ENCODE data around the gene IAPP.
A peak's percentile ranks its signal among the peaks of the same experiment; 100 is the strongest.
"Not testable (repeated sequence)": the region's sequence is repeated elsewhere in the genome, so short reads cannot be mapped to it uniquely, and the experiment has no call there.

IAPP gene

GRCh38 chr12:21381320-21381719 is 8.6 kb downstream of the IAPP start:
- H3K9me3 ChIP-seq (ENCODE audit: control insufficient read depth, insufficient read depth, low read depth, low read length); H3K36me3 ChIP-seq (ENCODE audit: control insufficient read depth, insufficient read depth, low read length); H3K27me3 ChIP-seq (ENCODE audit: control insufficient read depth, insufficient read depth, low read length); H3K4me3 ChIP-seq (ENCODE audit: low read depth, low read length); H3K9ac ChIP-seq (ENCODE audit: low read length); H3K27ac ChIP-seq (ENCODE audit: low read depth, low read length); H3K4me1 ChIP-seq (ENCODE audit: control insufficient read depth, insufficient read depth, low read length): not testable (repeated sequence)

- Histone ChIP-seq H3K27ac (ENCODE audit: low read depth, low read length) (no peak overlapping the region), H3K4me3 (ENCODE audit: low read depth, low read length) (no peak overlapping the region), H3K27me3 (ENCODE audit: control insufficient read depth, insufficient read depth, low read length) (no peaks in the 10 kb centered on the region), H3K9me3 (ENCODE audit: control insufficient read depth, insufficient read depth, low read depth, low read length) (peaks cover 3% of the 10 kb centered on the region; the same call in 1 of the 2 replicates), H3K9ac (ENCODE audit: low read length) (no peak overlapping the region), H3K36me3 (ENCODE audit: control insufficient read depth, insufficient read depth, low read length) (no peaks in the 10 kb centered on the region), H3K4me1 (ENCODE audit: control insufficient read depth, insufficient read depth, low read length) (no peaks in the 10 kb centered on the region)
Measured at GRCh38 chr12:21384261-21384660, 11.6 kb downstream of the IAPP start.

GRCh38 chr12:21387174-21387573 is 14.5 kb downstream of the IAPP start:
- H3K4me3 ChIP-seq (ENCODE audit: low read depth, low read length): no peak overlapping the region
- no peak overlapping the region for H3K27ac ChIP-seq (ENCODE audit: low read depth, low read length)
- H3K9ac ChIP-seq (ENCODE audit: low read length): no peak overlapping the region
- H3K4me1 ChIP-seq (ENCODE audit: control insufficient read depth, insufficient read depth, low read length): no peaks in the 10 kb centered on the region
- H3K9me3 ChIP-seq (ENCODE audit: control insufficient read depth, insufficient read depth, low read depth, low read length): peaks cover 3% of the 10 kb centered on the region; the same call in 1 of the 2 replicates
- H3K36me3 ChIP-seq (ENCODE audit: control insufficient read depth, insufficient read depth, low read length): no peaks in the 10 kb centered on the region
- no peaks in the 10 kb centered on the region for H3K27me3 ChIP-seq (ENCODE audit: control insufficient read depth, insufficient read depth, low read length)

GRCh38 chr12:21392384-21392783 is 19.7 kb downstream of the IAPP start:
- Histone ChIP-seq H3K9ac (ENCODE audit: low read length) (no peak overlapping the region), H3K27ac (ENCODE audit: low read depth, low read length) (no peak overlapping the region), H3K4me1 (ENCODE audit: control insufficient read depth, insufficient read depth, low read length) (no peaks in the 10 kb centered on the region), H3K27me3 (ENCODE audit: control insufficient read depth, insufficient read depth, low read length) (no peaks in the 10 kb centered on the region), H3K36me3 (ENCODE audit: control insufficient read depth, insufficient read depth, low read length) (no peaks in the 10 kb centered on the region), H3K9me3 (ENCODE audit: control insufficient read depth, insufficient read depth, low read depth, low read length) (no peaks in the 10 kb centered on the region), H3K4me3 (ENCODE audit: low read depth, low read length) (no peak overlapping the region)

- peak overlapping the region; percentile 68 for H3K4me3 ChIP-seq (ENCODE audit: low read depth, low read length)
- H3K27ac ChIP-seq (ENCODE audit: low read depth, low read length): peak overlapping the region; percentile 2; the same call in 1 of the 2 replicates
- H3K27me3 ChIP-seq (ENCODE audit: control insufficient read depth, insufficient read depth, low read length); H3K36me3 ChIP-seq (ENCODE audit: control insufficient read depth, insufficient read depth, low read length); H3K9me3 ChIP-seq (ENCODE audit: control insufficient read depth, insufficient read depth, low read depth, low read length); H3K4me1 ChIP-seq (ENCODE audit: control insufficient read depth, insufficient read depth, low read length): not testable (repeated sequence)
- peak overlapping the region; percentile 79 for H3K9ac ChIP-seq (ENCODE audit: low read length)
Measured at GRCh38 chr12:21394828-21395626, 22.3 kb downstream of the IAPP start.

GRCh38 chr12:21413369-21414277 is 40.9 kb downstream of the IAPP start:
- Histone ChIP-seq H3K4me1 (ENCODE audit: control insufficient read depth, insufficient read depth, low read length) (no peaks in the 10 kb centered on the region), H3K4me3 (ENCODE audit: low read depth, low read length) (no peak overlapping the region), H3K9ac (ENCODE audit: low read length) (peak overlapping the region; percentile 24)

GRCh38 chr12:21416511-21417121 is 43.9 kb downstream of the IAPP start:
- no peak overlapping the region for H3K27ac ChIP-seq (ENCODE audit: low read depth, low read length)
- no peak overlapping the region for H3K4me3 ChIP-seq (ENCODE audit: low read depth, low read length)
- H3K4me1 ChIP-seq (ENCODE audit: control insufficient read depth, insufficient read depth, low read length): no peaks in the 10 kb centered on the region

More at GRCh38 chr12:21413369-21414277, 40.9 kb downstream of the IAPP start:
- Histone ChIP-seq H3K27ac (ENCODE audit: low read depth, low read length) (no peak overlapping the region), H3K27me3 (ENCODE audit: control insufficient read depth, insufficient read depth, low read length) (no peaks in the 10 kb centered on the region), H3K36me3 (ENCODE audit: control insufficient read depth, insufficient read depth, low read length) (no peaks in the 10 kb centered on the region), H3K9me3 (ENCODE audit: control insufficient read depth, insufficient read depth, low read depth, low read length) (no peaks in the 10 kb centered on the region)

GRCh38 chr12:21418398-21418797 is 45.7 kb downstream of the IAPP start:
- H3K9me3 ChIP-seq (ENCODE audit: control insufficient read depth, insufficient read depth, low read depth, low read length); H3K4me1 ChIP-seq (ENCODE audit: control insufficient read depth, insufficient read depth, low read length); H3K9ac ChIP-seq (ENCODE audit: low read length); H3K27me3 ChIP-seq (ENCODE audit: control insufficient read depth, insufficient read depth, low read length); H3K36me3 ChIP-seq (ENCODE audit: control insufficient read depth, insufficient read depth, low read length); H3K27ac ChIP-seq (ENCODE audit: low read depth, low read length): not testable (repeated sequence)
- H3K4me3 ChIP-seq (ENCODE audit: low read depth, low read length): peak overlapping the region; percentile 60; the same call in 1 of the 2 replicates

More at GRCh38 chr12:21416511-21417121, 43.9 kb downstream of the IAPP start:
- no peaks in the 10 kb centered on the region for H3K27me3 ChIP-seq (ENCODE audit: control insufficient read depth, insufficient read depth, low read length)
- no peaks in the 10 kb centered on the region for H3K36me3 ChIP-seq (ENCODE audit: control insufficient read depth, insufficient read depth, low read length)
- no peak overlapping the region for H3K9ac ChIP-seq (ENCODE audit: low read length)
- H3K9me3 ChIP-seq (ENCODE audit: control insufficient read depth, insufficient read depth, low read depth, low read length): no peaks in the 10 kb centered on the region

- 0 out of 2 replicates have a peak overlapping the region, but pooled peaks have one; percentile 21 for H3K27ac ChIP-seq (ENCODE audit: low read depth, low read length)
- H3K4me3 ChIP-seq (ENCODE audit: low read depth, low read length): peak overlapping the region; percentile 60
Measured at GRCh38 chr12:21419009-21419699, 46.5 kb downstream of the IAPP start.

GRCh38 chr12:21428241-21428640 is 55.5 kb downstream of the IAPP start:
- no peak overlapping the region for H3K4me3 ChIP-seq (ENCODE audit: low read depth, low read length)
- H3K27me3 ChIP-seq (ENCODE audit: control insufficient read depth, insufficient read depth, low read length): no peaks in the 10 kb centered on the region
- H3K4me1 ChIP-seq (ENCODE audit: control insufficient read depth, insufficient read depth, low read length): no peaks in the 10 kb centered on the region
- no peak overlapping the region for H3K27ac ChIP-seq (ENCODE audit: low read depth, low read length)
- no peaks in the 10 kb centered on the region for H3K36me3 ChIP-seq (ENCODE audit: control insufficient read depth, insufficient read depth, low read length)
- H3K9ac ChIP-seq (ENCODE audit: low read length): no peak overlapping the region
- no peaks in the 10 kb centered on the region for H3K9me3 ChIP-seq (ENCODE audit: control insufficient read depth, insufficient read depth, low read depth, low read length)

More at GRCh38 chr12:21419009-21419699, 46.5 kb downstream of the IAPP start:
- H3K36me3 ChIP-seq (ENCODE audit: control insufficient read depth, insufficient read depth, low read length); H3K27me3 ChIP-seq (ENCODE audit: control insufficient read depth, insufficient read depth, low read length); H3K4me1 ChIP-seq (ENCODE audit: control insufficient read depth, insufficient read depth, low read length); H3K9me3 ChIP-seq (ENCODE audit: control insufficient read depth, insufficient read depth, low read depth, low read length): not testable (repeated sequence)
- H3K9ac ChIP-seq (ENCODE audit: low read length): peak overlapping the region; percentile 79

All from HUES6 (cell line).